Measurements from ENCODE around the gene TNK2.
"Not testable (repeated sequence)": the region's sequence is repeated elsewhere in the genome, so short reads cannot be mapped to it uniquely, and the experiment has no call there.

TNK2 gene

DNA sequence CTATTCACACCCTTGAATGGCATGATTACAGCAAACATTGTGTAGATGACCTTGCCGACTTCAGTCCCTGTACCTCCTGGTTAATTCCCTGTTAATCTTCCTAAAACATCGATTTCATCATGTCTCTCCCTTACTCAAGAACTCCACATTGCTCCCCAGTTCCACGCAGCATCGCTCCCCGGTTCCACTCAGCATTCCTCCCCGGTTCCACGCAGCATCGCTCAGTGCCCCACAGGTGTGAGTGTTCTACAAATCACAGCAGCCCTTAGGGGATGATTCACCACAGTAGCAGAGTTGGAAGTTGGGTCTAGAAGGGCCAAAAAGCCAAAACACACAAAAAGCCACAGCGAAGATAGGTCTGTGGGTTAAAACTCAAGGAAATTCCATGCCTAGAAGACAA lies 8.6 kb upstream of the TNK2 start:
- DNase-seq (ENCODE audit: low read depth in 3 of 3, low spot score in 1 of 3), result no peak

GRCh38 chr3:195916291-195916690 lies 7.9 kb upstream of the TNK2 start:
- no peak for DNase-seq (ENCODE audit: low read depth in 3 of 3, low spot score in 1 of 3)

DNA sequence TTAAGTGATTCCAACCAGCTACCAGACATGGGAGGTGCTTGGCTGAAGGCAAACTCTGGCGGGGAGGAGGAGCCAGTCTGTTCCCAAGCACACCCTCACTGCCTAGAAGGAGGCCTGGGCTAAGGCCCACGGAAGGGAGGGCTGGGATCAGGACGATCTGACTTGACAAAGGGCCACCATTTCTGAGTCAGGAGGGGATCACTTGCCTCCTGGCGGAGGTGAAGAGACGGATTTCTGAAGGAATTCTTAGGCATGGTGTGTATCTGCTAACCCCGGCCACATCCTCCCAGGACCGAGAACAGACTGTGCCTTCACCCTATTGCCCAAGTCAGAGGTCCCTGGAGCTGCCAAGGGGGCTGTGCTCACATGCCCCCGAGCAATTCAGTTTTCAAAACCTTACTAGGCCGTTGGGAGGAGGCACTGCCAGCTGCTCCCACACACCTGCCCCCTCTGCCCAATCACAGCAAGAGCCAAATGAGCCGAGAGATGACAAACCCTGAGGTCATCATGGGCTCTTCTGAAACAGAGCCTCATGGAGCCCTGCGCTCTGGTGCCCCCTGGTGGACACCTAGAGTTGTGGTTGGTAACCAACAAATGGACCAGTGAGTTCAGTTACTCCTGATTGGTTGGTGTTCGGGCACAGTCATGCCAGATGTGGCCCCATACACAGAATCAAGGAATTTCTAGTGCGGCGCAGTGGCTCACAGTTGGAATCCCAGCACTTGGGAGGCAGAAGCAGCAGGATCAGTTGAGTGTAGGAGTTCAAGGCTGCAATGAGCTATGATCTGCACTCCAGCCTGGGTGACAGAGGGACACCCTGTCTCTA lies 6.5 kb upstream of the TNK2 start:
- DNase-seq (ENCODE audit: low read depth in 3 of 3, low spot score in 1 of 3), result peak; percentile 86 to 96 (median 91)

DNA sequence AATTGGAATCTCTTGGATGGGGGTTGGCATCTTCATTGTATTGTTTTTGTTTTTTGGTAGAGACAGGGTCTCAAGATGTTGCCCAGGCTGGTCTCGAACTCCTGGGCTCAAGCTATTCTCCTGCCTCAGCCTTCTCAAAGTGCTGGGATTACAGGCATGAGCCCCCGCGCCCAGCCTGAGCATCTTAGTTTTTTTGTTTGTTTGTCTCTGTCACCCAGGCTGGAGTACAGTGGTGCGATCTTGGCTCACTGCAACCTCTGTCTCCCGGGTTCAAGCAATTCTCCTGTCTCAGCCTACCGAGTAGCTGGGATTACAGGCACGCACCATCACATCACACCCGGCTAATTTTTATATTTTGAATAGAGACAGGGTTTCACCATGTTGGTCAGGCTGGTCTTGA lies 5.8 kb upstream of the TNK2 start:
- DNase-seq (ENCODE audit: low read depth in 3 of 3, low spot score in 1 of 3), result not testable (repeated sequence)

GRCh38 chr3:195913382-195913781 lies 5.0 kb upstream of the TNK2 start:
- DNase-seq (ENCODE audit: low read depth in 3 of 3, low spot score in 1 of 3), result no peak

GRCh38 chr3:195911946-195912270 lies 3.6 kb upstream of the TNK2 start:
- no peak for DNase-seq (ENCODE audit: low read depth in 3 of 3, low spot score in 1 of 3)

GRCh38 chr3:195911041-195911945 lies 2.9 kb upstream of the TNK2 start:
- no peak for DNase-seq (ENCODE audit: low read depth in 3 of 3, low spot score in 1 of 3)

GRCh38 chr3:195910499-195910845 lies 2.1 kb upstream of the TNK2 start:
- no peak for DNase-seq (ENCODE audit: low read depth in 3 of 3, low spot score in 1 of 3)

- peak; percentile 82 to 88 (median 84) for DNase-seq (ENCODE audit: low read depth in 3 of 3, low spot score in 1 of 3)
Observed at GRCh38 chr3:195909644-195910498, 1.5 kb upstream of the TNK2 start.

DNA sequence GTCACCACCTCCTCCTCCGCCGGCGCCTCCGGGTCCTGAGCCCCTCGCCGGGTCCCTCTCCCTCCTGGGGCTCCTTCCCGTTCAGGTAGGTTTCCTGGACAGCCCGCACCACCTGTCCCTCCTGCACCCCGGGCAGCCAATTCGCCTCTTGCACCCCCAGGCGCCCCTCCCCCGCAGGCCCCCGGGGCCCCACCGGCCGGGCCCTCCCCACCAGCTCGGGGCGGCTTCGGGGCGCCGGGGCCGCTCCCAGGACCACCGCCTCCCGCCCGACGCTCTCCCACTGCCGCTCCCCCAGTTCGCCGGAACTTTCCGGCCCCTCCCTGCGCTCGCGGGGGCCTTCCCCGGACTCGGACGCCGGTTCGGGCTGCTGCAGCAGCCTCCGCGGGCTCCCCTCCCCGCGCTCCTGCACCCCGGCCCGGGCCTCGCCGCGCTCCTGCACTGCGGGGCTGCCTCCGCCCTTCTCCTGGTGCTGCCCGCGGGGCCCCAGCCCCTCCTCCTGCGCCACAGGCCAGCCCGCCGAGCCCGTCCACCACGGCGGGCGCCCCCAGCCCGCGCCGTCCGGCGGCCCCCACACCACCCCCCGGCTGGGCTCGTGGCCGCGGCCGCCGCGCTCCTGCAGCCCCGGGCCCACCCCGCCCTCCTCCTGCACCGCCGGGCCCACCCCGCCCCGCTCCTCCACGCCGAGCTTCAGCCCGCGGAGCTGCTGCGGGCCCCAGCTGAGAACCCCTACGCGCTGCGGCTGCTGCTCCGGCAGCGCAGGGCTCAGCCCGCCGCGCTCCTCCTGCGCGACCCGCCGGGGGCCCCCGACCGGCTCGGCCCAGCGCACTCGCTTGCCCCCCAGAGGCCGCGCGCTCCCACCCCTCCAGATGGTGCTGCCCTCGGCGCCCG lies 587 bp upstream of the TNK2 start:
- no peak for DNase-seq (ENCODE audit: low read depth in 3 of 3, low spot score in 1 of 3)

- DNase-seq (ENCODE audit: low read depth in 3 of 3, low spot score in 1 of 3), result no peak
Observed at GRCh38 chr3:195907684-195907933, 742 bp downstream of the TNK2 start.

- DNase-seq (ENCODE audit: low read depth in 3 of 3, low spot score in 1 of 3), result peak; percentile 41 to 45 (median 41)
Observed at GRCh38 chr3:195906865-195907683, 1.3 kb downstream of the TNK2 start.

- no peak for DNase-seq (ENCODE audit: low read depth in 3 of 3, low spot score in 1 of 3)
Observed at GRCh38 chr3:195905970-195906864, 2.1 kb downstream of the TNK2 start.

GRCh38 chr3:195904368-195904767 lies 4.0 kb downstream of the TNK2 start:
- DNase-seq (ENCODE audit: low read depth in 3 of 3, low spot score in 1 of 3), result no peak

DNA sequence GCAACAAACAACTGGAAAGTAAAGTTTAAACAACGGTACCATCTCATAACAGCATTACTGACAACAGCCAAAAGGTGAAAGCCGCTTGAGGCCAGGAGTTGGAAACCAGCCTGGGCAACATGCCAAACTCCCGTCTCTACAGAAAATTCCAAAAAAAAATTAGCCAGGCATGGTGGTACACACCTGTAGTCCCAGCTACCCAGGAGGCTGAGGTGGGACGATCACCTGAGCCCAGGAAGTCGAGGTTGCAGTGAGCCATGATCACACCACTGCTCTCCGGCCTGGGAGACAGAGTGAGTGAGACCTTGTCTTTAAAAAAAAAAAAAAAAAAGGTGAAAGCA lies 4.4 kb downstream of the TNK2 start:
- DNase-seq (ENCODE audit: low read depth in 3 of 3, low spot score in 1 of 3), result no peak

DNA sequence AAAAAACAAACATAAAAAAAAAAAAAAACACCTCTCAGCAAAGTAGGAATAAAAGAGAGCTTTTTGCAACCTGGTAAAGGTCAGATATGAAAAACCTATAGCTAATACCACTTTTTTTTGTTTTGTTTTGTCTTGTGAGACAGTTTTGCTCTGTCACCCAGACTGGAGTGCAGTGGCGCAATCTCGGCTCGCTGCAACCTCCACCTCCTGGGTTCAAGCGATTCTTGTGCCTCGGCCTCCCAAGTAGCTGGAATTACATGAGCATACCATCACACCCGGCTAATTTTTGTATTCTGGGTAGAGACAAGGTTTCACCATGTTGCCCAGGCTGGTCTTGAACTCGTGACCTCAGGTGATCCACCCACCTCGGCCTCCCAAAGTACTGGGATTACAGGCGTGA lies 5.7 kb downstream of the TNK2 start:
- not testable (repeated sequence) for DNase-seq (ENCODE audit: low read depth in 3 of 3, low spot score in 1 of 3)

DNA sequence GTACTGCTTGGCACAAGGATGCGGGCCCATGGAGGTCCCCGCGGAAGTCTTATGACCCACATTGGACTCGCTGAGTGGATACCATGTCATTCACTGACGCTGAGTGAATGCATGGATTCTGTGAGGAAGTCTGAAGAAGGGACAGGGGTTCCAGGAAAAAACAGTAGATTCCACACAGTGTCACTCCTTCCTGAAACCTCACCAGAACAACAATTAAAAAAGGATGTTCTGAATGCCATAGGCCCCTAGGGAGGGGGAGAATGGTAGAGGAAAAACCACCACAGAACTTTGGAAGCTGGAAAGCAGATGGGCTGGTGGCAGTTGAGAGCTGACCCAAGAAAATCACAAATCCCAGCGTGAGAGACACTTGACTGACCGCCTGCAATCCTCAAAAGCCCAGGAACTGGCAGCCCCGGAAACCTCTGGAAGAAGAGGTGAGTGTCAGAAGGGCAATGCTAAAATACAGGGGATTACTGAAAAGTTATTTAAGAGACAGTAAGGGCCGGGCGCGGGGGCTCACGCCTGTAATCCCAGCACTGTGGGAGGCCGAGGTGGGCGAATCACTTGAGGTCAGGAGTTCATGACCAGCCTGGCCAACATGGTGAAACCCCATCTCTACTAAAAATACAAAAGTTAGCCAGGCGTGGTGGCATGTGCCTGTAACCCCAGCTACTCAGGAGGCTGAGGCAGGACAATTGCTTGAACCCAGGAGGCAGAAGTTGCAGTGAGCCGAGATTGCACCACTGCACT lies 6.3 kb downstream of the TNK2 start:
- DNase-seq (ENCODE audit: low read depth in 3 of 3, low spot score in 1 of 3), result not testable (repeated sequence)
